ENCODE data around the gene PODNL1. TPM values are rescaled to one million over a fixed set of nuclear protein-coding genes. Genes with fewer than 3 reads are reported as not detected.

The PODNL1 gene
- total and polyA plus RNA-seq, 2 experiments from 2014 or later = 0.24 TPM; not detected in 1

DNA sequence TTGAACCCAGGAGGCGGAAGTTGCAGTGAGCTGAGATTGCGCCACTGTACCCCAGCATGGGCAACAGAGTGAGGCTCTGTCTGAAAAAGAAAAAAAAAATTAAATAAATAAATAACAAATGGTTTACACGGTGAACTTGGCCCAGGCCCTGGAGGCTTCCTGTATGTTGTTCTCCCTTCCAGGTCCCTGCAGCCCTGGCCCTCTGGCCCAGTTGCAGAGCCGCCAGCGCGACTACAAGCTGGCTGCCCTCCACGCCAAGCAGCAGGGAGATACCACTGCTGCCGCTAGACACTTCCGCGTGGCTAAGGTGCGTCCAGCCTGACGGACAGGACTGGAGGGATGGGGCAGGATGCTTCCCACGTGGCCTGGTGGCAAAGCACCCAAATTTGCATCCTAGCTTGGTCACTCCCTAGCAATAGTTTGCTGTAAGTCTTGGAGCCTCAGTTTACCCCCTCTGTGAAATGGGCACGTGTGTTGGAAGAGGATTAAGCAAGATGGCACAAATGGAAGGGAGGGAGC lies 20.3 kb downstream of the PODNL1 start (continued):
- TF ChIP-seq, protein P1, sequence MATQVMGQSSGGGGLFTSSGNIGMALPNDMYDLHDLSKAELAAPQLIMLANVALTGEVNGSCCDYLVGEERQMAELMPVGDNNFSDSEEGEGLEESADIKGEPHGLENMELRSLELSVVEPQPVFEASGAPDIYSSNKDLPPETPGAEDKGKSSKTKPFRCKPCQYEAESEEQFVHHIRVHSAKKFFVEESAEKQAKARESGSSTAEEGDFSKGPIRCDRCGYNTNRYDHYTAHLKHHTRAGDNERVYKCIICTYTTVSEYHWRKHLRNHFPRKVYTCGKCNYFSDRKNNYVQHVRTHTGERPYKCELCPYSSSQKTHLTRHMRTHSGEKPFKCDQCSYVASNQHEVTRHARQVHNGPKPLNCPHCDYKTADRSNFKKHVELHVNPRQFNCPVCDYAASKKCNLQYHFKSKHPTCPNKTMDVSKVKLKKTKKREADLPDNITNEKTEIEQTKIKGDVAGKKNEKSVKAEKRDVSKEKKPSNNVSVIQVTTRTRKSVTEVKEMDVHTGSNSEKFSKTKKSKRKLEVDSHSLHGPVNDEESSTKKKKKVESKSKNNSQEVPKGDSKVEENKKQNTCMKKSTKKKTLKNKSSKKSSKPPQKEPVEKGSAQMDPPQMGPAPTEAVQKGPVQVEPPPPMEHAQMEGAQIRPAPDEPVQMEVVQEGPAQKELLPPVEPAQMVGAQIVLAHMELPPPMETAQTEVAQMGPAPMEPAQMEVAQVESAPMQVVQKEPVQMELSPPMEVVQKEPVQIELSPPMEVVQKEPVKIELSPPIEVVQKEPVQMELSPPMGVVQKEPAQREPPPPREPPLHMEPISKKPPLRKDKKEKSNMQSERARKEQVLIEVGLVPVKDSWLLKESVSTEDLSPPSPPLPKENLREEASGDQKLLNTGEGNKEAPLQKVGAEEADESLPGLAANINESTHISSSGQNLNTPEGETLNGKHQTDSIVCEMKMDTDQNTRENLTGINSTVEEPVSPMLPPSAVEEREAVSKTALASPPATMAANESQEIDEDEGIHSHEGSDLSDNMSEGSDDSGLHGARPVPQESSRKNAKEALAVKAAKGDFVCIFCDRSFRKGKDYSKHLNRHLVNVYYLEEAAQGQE (IDR thresholded peaks at IDR 0.05; ENCODE audit: unreplicated experiment) = no peak
- no peak for TF ChIP-seq JUNB (IDR thresholded peaks at IDR 0.05; ENCODE audit: unreplicated experiment)
- no peak for TF ChIP-seq ZNF331 (CRISPR knock-in tag; IDR thresholded peaks at IDR 0.05; ENCODE audit: low read depth)
- TF ChIP-seq, protein P2, sequence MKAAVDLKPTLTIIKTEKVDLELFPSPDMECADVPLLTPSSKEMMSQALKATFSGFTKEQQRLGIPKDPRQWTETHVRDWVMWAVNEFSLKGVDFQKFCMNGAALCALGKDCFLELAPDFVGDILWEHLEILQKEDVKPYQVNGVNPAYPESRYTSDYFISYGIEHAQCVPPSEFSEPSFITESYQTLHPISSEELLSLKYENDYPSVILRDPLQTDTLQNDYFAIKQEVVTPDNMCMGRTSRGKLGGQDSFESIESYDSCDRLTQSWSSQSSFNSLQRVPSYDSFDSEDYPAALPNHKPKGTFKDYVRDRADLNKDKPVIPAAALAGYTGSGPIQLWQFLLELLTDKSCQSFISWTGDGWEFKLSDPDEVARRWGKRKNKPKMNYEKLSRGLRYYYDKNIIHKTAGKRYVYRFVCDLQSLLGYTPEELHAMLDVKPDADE (IDR thresholded peaks at IDR 0.05) = no peak

DNA sequence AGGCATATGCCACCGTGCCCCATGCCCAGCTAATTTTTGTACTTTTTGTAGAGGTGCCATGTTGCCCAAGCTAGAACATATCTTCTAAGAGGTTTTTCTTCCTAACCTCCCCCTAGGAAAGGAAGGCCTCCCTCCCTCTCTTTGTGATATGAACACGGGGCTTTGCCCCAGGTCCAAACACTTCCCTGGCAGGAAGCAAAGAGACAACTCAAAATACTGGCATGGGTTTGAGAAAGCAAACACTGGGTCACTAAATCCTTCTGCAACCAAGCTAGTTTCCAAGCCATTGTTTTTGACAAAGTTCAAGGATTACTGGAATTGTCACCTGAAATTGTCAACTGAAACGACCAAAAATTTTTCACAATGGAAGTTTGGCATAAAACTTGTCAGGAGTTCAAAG lies 23.4 kb downstream of the PODNL1 start:
- H3K9me2 ChIP-seq (ENCODE audit: insufficient read depth) = no peaks in the 10 kb centered on the region
- no peaks in the 10 kb centered on the region for H3F3A ChIP-seq (replicated peaks; ENCODE audit: low read depth)
- Mint-ChIP-seq H3K9me3 (no peaks in the 10 kb centered on the region), H3K36me3 (ENCODE audit: low read depth) (peaks cover 46% of the 10 kb centered on the region), H3K27me3 (ENCODE audit: insufficient read depth, low read depth, poor library complexity) (peaks cover 5% of the 10 kb centered on the region), H3K27ac (no peak overlapping the region), H3K4me1 (no peaks in the 10 kb centered on the region), H3K4me3 (no peak overlapping the region)
- no peak for DNase-seq (ENCODE audit: low spot score)
- H3K4me3 ChIP-seq = no peak overlapping the region
- H4K20me1 ChIP-seq (replicated peaks; ENCODE audit: insufficient read depth) = no peaks in the 10 kb centered on the region
- no peaks in the 10 kb centered on the region for H3K27me3 ChIP-seq (ENCODE audit: insufficient read depth)
- no peak overlapping the region for H2AFZ ChIP-seq
- no peak overlapping the region for H3K4me2 ChIP-seq
- TF ChIP-seq ZNF331 (CRISPR knock-in tag; IDR thresholded peaks at IDR 0.05; ENCODE audit: low read depth) (no peak), NANOG (IDR thresholded peaks at IDR 0.05; ENCODE audit: borderline replicate concordance) (no peak), POLR2AphosphoS5 (IDR thresholded peaks at IDR 0.05; ENCODE audit: low read depth) (no peak), EZH2phosphoT487 (IDR thresholded peaks at IDR 0.05; ENCODE audit: unreplicated experiment) (no peak)
- TF ChIP-seq, protein P3, sequence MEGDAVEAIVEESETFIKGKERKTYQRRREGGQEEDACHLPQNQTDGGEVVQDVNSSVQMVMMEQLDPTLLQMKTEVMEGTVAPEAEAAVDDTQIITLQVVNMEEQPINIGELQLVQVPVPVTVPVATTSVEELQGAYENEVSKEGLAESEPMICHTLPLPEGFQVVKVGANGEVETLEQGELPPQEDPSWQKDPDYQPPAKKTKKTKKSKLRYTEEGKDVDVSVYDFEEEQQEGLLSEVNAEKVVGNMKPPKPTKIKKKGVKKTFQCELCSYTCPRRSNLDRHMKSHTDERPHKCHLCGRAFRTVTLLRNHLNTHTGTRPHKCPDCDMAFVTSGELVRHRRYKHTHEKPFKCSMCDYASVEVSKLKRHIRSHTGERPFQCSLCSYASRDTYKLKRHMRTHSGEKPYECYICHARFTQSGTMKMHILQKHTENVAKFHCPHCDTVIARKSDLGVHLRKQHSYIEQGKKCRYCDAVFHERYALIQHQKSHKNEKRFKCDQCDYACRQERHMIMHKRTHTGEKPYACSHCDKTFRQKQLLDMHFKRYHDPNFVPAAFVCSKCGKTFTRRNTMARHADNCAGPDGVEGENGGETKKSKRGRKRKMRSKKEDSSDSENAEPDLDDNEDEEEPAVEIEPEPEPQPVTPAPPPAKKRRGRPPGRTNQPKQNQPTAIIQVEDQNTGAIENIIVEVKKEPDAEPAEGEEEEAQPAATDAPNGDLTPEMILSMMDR (conservative IDR thresholded peaks at IDR 0.05; ENCODE audit: low read depth in 2 of 2) = no peak
- TF ChIP-seq, protein P4, sequence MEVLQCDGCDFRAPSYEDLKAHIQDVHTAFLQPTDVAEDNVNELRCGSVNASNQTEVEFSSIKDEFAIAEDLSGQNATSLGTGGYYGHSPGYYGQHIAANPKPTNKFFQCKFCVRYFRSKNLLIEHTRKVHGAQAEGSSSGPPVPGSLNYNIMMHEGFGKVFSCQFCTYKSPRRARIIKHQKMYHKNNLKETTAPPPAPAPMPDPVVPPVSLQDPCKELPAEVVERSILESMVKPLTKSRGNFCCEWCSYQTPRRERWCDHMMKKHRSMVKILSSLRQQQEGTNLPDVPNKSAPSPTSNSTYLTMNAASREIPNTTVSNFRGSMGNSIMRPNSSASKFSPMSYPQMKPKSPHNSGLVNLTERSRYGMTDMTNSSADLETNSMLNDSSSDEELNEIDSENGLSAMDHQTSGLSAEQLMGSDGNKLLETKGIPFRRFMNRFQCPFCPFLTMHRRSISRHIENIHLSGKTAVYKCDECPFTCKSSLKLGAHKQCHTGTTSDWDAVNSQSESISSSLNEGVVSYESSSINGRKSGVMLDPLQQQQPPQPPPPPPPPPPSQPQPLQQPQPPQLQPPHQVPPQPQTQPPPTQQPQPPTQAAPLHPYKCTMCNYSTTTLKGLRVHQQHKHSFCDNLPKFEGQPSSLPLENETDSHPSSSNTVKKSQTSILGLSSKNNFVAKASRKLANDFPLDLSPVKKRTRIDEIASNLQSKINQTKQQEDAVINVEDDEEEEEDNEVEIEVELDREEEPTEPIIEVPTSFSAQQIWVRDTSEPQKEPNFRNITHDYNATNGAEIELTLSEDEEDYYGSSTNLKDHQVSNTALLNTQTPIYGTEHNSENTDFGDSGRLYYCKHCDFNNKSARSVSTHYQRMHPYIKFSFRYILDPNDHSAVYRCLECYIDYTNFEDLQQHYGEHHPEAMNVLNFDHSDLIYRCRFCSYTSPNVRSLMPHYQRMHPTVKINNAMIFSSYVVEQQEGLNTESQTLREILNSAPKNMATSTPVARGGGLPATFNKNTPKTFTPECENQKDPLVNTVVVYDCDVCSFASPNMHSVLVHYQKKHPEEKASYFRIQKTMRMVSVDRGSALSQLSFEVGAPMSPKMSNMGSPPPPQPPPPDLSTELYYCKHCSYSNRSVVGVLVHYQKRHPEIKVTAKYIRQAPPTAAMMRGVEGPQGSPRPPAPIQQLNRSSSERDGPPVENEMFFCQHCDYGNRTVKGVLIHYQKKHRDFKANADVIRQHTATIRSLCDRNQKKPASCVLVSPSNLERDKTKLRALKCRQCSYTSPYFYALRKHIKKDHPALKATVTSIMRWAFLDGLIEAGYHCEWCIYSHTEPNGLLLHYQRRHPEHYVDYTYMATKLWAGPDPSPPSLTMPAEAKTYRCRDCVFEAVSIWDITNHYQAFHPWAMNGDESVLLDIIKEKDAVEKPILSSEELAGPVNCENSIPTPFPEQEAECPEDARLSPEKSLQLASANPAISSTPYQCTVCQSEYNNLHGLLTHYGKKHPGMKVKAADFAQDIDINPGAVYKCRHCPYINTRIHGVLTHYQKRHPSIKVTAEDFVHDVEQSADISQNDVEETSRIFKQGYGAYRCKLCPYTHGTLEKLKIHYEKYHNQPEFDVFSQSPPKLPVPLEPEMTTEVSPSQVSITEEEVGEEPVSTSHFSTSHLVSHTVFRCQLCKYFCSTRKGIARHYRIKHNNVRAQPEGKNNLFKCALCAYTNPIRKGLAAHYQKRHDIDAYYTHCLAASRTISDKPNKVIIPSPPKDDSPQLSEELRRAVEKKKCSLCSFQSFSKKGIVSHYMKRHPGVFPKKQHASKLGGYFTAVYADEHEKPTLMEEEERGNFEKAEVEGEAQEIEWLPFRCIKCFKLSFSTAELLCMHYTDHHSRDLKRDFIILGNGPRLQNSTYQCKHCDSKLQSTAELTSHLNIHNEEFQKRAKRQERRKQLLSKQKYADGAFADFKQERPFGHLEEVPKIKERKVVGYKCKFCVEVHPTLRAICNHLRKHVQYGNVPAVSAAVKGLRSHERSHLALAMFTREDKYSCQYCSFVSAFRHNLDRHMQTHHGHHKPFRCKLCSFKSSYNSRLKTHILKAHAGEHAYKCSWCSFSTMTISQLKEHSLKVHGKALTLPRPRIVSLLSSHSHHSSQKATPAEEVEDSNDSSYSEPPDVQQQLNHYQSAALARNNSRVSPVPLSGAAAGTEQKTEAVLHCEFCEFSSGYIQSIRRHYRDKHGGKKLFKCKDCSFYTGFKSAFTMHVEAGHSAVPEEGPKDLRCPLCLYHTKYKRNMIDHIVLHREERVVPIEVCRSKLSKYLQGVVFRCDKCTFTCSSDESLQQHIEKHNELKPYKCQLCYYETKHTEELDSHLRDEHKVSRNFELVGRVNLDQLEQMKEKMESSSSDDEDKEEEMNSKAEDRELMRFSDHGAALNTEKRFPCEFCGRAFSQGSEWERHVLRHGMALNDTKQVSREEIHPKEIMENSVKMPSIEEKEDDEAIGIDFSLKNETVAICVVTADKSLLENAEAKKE (CRISPR knock-in tag; IDR thresholded peaks at IDR 0.05) = no peak
- no peaks in the 10 kb centered on the region for H3K79me2 ChIP-seq (replicated peaks; ENCODE audit: insufficient read depth)
- H3K27ac ChIP-seq (ENCODE audit: low read depth) = no peak overlapping the region
- no peak for ATAC-seq
- H3K36me3 ChIP-seq (ENCODE audit: insufficient read depth) = peaks cover 6% of the 10 kb centered on the region
- no peaks in the 10 kb centered on the region for H3K4me1 ChIP-seq (ENCODE audit: insufficient read depth)
